K562 (cell line): ENCODE measurements around the gene STAG2. TPM values are rescaled to one million over a fixed set of nuclear protein-coding genes. Genes with fewer than 3 reads are reported as not detected.

Source experiments
- ATAC-seq: fragments of 200-7000 bp; cut with Tn5 transposase; 3 replicates; pipeline ENCODE4 v1.9.1; 2020; ENCODE audit warnings: moderate library complexity
- BruUV-seq: library from RNA; stranded (reverse); fragments of 400-500 nt; replicated peaks from 2 replicates; lab custom pipeline; 2021; lab: Mats Ljungman, UMichigan
- CTCF ChIA-PET: fragments of 300-600 bp; formaldehyde crosslinking; extraction: SDS; loops from one replicate; lab custom pipeline; 2021; ENCODE audit warnings: low intra/inter-chr PET ratio; lab: Yijun Ruan, JAX
- POLR2A ChIA-PET: fragments of 300-600, 350-650 bp; sonication (Branson Sonifier 250); formaldehyde crosslinking; extraction: SDS; loops from one replicate; lab custom pipeline; 2021; ENCODE audit warnings: antibody characterized with exemption, inconsistent platforms; lab: Yijun Ruan, JAX
- DNase-seq, 4 experiments: peaks; one replicate each; pipeline versions ENCODE4 v3.0.0 to v3.0.0-alpha.2; 2011 to 2018; ENCODE audit warnings: low spot score in 3 of 4, mixed read lengths in 3 of 4; ENCODE audit errors: extremely low read depth in 1 of 4
- FAIRE-seq: peaks from 2 replicates; lab custom pipeline; 2011; peaks lifted over from hg19 to GRCh38; lab: Jason Lieb, UNC
- H2AFZ ChIP-seq: 2 replicates; pipeline ENCODE4 v1.6.0; 2011; ENCODE audit warnings: low read depth, low read length, control low read depth, inconsistent platforms
- H3K27ac ChIP-seq: fragments of 200-600 bp; 3 replicates; pipeline ENCODE4 v1.8.0; 2011; ENCODE audit warnings: low read depth, mild to moderate bottlenecking, control low read depth, inconsistent platforms, low read length, moderate library complexity, mixed read lengths; ENCODE audit errors: extremely low read depth
- H3K27me3 ChIP-seq, 2 experiments: fragments of 300-600 bp in 1 of 2; 2 replicates in 1 of 2; 3 replicates in 1 of 2; pipeline versions ENCODE4 v1.6.0 to v1.8.0; 2011; ENCODE audit warnings: inconsistent platforms in 2 of 2, low read length in 2 of 2, mild to moderate bottlenecking in 1 of 2, mixed read lengths in 1 of 2, moderate library complexity in 1 of 2; ENCODE audit not compliant: control insufficient read depth in 2 of 2, insufficient read depth in 2 of 2
- H3K36me3 ChIP-seq: fragments of 300-600 bp; 3 replicates; pipeline ENCODE4 v1.8.0; 2011; ENCODE audit warnings: mild to moderate bottlenecking, low read length, inconsistent platforms; ENCODE audit not compliant: control insufficient read depth, insufficient read depth
- H3K4me1 ChIP-seq, 2 experiments: fragments of 200-600 bp in 1 of 2; replicated peaks in 1 of 2; 2 replicates in 1 of 2; 3 replicates in 1 of 2; pipeline versions ENCODE4 v1.5.1 to v1.8.0; 2011; ENCODE audit warnings: inconsistent platforms in 2 of 2, low read length in 2 of 2, mild to moderate bottlenecking in 1 of 2, mixed read lengths in 1 of 2, moderate library complexity in 1 of 2; ENCODE audit not compliant: control insufficient read depth in 2 of 2, insufficient read depth in 2 of 2
- H3K4me2 ChIP-seq: 2 replicates; pipeline ENCODE4 v1.6.1; 2011; ENCODE audit warnings: low read length, control low read depth, inconsistent platforms, mixed read lengths; ENCODE audit not compliant: insufficient read depth
- H3K4me3 ChIP-seq: fragments of 200-600 bp; sonication (generic), shearing (Covaris generic); 2 replicates; pipeline ENCODE4 v1.5.1; 2016; ENCODE audit warnings: control low read depth, inconsistent platforms
- H3K79me2 ChIP-seq: fragments of 200-600 bp; 3 replicates; pipeline ENCODE4 v1.8.0; 2011; ENCODE audit warnings: low read length, inconsistent platforms; ENCODE audit not compliant: control insufficient read depth, insufficient read depth
- H3K9ac ChIP-seq, 2 experiments: 2 replicates each; pipeline versions ENCODE4 v1.6.0 to v1.6.1; 2011; ENCODE audit warnings: low read depth in 2 of 2, low read length in 2 of 2, control low read depth in 1 of 2, inconsistent platforms in 1 of 2, mild to moderate bottlenecking in 1 of 2, mixed read lengths in 1 of 2; ENCODE audit not compliant: insufficient read depth in 1 of 2
- H3K9me1 ChIP-seq: one replicate; pipeline ENCODE4 v1.6.0; 2011; ENCODE audit warnings: inconsistent platforms, mild to moderate bottlenecking, low read length, moderate library complexity; ENCODE audit not compliant: control insufficient read depth, insufficient read depth
- H3K9me3 ChIP-seq: replicated peaks from 2 replicates; pipeline ENCODE4 v1.5.1; 2011; ENCODE audit warnings: low read depth, low read length, inconsistent platforms; ENCODE audit not compliant: control insufficient read depth, insufficient read depth
- H4K20me1 ChIP-seq: replicated peaks from 2 replicates; pipeline ENCODE4 v1.6.1; 2011; ENCODE audit warnings: low read length, inconsistent platforms, mixed read lengths; ENCODE audit not compliant: control insufficient read depth, insufficient read depth
- CEBPG ChIP-seq, 3 experiments: fragments of 200-800 bp in 1 of 3; sonication (Bioruptor generic) in 1 of 3; sonication (generic) in 1 of 3; formaldehyde crosslinking in 1 of 3; IDR thresholded peaks in 2 of 3; conservative IDR thresholded peaks in 1 of 3; 2 replicates each; pipeline versions ENCODE4 v1.6.1 to v1.8.0; 2016 to 2022; ENCODE audit warnings: missing compliant biosample characterization in 2 of 3, missing genetic modification characterization in 2 of 3, mild to moderate bottlenecking in 1 of 3, missing genetic modification reagents in 1 of 3
- ELF4 ChIP-seq: fragments of 450-650 bp; formaldehyde crosslinking; IDR thresholded peaks from 2 replicates; pipeline ENCODE4 v1.4.0; 2022; ENCODE audit warnings: missing genetic modification characterization
- ERF ChIP-seq: fragments of 450-650 bp; formaldehyde crosslinking; IDR thresholded peaks from 2 replicates; pipeline ENCODE4 v1.4.0; 2020; ENCODE audit warnings: mild to moderate bottlenecking, mixed read lengths
- FOXA3 ChIP-seq, 2 experiments: fragments of 450-650 bp in 1 of 2; sonication (generic) in 1 of 2; formaldehyde crosslinking; IDR thresholded peaks in 1 of 2; conservative IDR thresholded peaks in 1 of 2; 2 replicates each; pipeline versions ENCODE4 v1.4.0 to v1.8.0; 2020 to 2022; ENCODE audit warnings: mild to moderate bottlenecking in 2 of 2, missing genetic modification reagents in 1 of 2
- HOMEZ ChIP-seq: fragments of 250-450 bp; sonication (Bioruptor Pico); IDR thresholded peaks from 2 replicates; pipeline ENCODE4 v1.4.0; 2020; ENCODE audit warnings: mild to moderate bottlenecking, moderate library complexity
- MCM3 ChIP-seq: fragments of 450-650 bp; IDR thresholded peaks from 2 replicates; pipeline ENCODE4 v1.6.1; 2016
- MECOM ChIP-seq: fragments of 250-450 bp; sonication (Bioruptor Pico); IDR thresholded peaks from 2 replicates; pipeline ENCODE4 v1.8.0; 2022; ENCODE audit warnings: inconsistent platforms
- MLLT1 ChIP-seq, 2 experiments: fragments of 450-650 bp; IDR thresholded peaks; 2 replicates each; pipeline ENCODE4 v1.6.1; 2016
- MNT ChIP-seq, 2 experiments: fragments of 450-650 bp; conservative IDR thresholded peaks; 2 replicates each; pipeline ENCODE4 v1.6.1; 2017; ENCODE audit warnings: mild to moderate bottlenecking in 2 of 2, moderate library complexity in 2 of 2
- NR2C1 ChIP-seq, 2 experiments: fragments of 450-650 bp; IDR thresholded peaks; 2 replicates each; pipeline ENCODE4 v1.6.1; 2017; ENCODE audit warnings: mild to moderate bottlenecking in 2 of 2, antibody characterized with exemption in 1 of 2, inconsistent platforms in 1 of 2, missing compliant biosample characterization in 1 of 2, missing genetic modification characterization in 1 of 2
- NR2C2 ChIP-seq, 2 experiments: fragments of 200-800 bp in 1 of 2; sonication (Bioruptor generic) in 1 of 2; sonication (generic) in 1 of 2; formaldehyde crosslinking in 1 of 2; IDR thresholded peaks; 2 replicates each; pipeline versions ENCODE4 v1.6.1 to v1.8.0; 2016 to 2022; ENCODE audit warnings: mild to moderate bottlenecking in 1 of 2, missing compliant biosample characterization in 1 of 2, missing genetic modification characterization in 1 of 2, missing genetic modification reagents in 1 of 2
- PPARD ChIP-seq: fragments of 250-450 bp; sonication (Bioruptor Pico); IDR thresholded peaks from 2 replicates; pipeline ENCODE4 v1.8.0; 2022; ENCODE audit warnings: inconsistent platforms, mild to moderate bottlenecking, moderate library complexity
- RCOR1 ChIP-seq, 2 experiments: IDR thresholded peaks; 2 replicates each; pipeline ENCODE4 v1.6.1; 2012; ENCODE audit warnings: low read depth in 2 of 2, low read length in 2 of 2, borderline replicate concordance in 1 of 2, improper control_type of control experiment in 1 of 2
- U2AF2 ChIP-seq: fragments of 200-400 bp; formaldehyde crosslinking; optimal IDR thresholded peaks from 2 replicates; pipeline ENCODE3; 2017; ENCODE audit warnings: low read depth, mild to moderate bottlenecking, low read length
- ZNF146 ChIP-seq: IDR thresholded peaks from one replicate; pipeline ENCODE4 v1.6.1; 2018; ENCODE audit warnings: missing compliant biosample characterization; ENCODE audit not compliant: unreplicated experiment
- ZNF23 ChIP-seq: fragments of 250-450 bp; sonication (Bioruptor Pico); IDR thresholded peaks from 2 replicates; pipeline ENCODE4 v1.4.0; 2020; ENCODE audit warnings: mild to moderate bottlenecking
- WGBS: fragments of 100-300 bp; shearing (Covaris generic); methylation state at CpG from one replicate; pipeline ENCODE4 v1.1.6; 2016; ENCODE audit warnings: low coverage, mixed read lengths; ENCODE audit not compliant: insufficient coverage; ENCODE audit errors: missing lambda C conversion rate; 5-methylcytosine and 5-hydroxymethylcytosine counted together
- in situ Hi-C: fragments of 300-500 bp; cut with MboI; formaldehyde crosslinking; loops from 4 replicates; pipeline ENCODE4 v1.15.0; 2018; ENCODE audit warnings: inconsistent platforms, mixed read lengths
- intact Hi-C: fragments of 100-400 bp; cut with micrococcal nuclease; formaldehyde crosslinking; loops from 2 replicates; pipeline ENCODE4 v1.14.2; 2022
- polyA plus RNA-seq, 8 experiments: library from polyadenylated mRNA; depleted of rRNA in 4 of 8; stranded (reverse) in 5 of 8; unstranded in 3 of 8; fragments of >200 nt; fragmentation: Nextera tagmentation in 2 of 8; fragmentation: Illumina TruSeq in 1 of 8; extraction: Ambion mirVana in 2 of 8; extraction: Trizol in 1 of 8; gene quantifications; 2 replicates each; pipeline versions ENCODE4 v1.2.1 to v1.2.3, GENCODE V29; 2011 to 2014; ENCODE audit warnings: inconsistent platforms in 1 of 8, missing spikeins in 1 of 8
- total RNA-seq, 7 experiments: library from RNA; depleted of rRNA in 6 of 7; stranded (reverse); fragments of >200 nt in 6 of 7; fragmentation: Illumina TruSeq in 2 of 7; extraction: Trizol in 2 of 7; gene quantifications; 2 replicates each; pipeline versions ENCODE4 v1.2.1 to v1.2.3, GENCODE V29; 2011 to 2021; ENCODE audit warnings: low replicate concordance in 1 of 7

The STAG2 gene
- total and polyA plus RNA-seq, 9 of the 15 experiments (the other 6 are each of a cell fraction or from before 2014, with no cell fraction given): 40.3 to 133 (median 90.1) TPM

- TF ChIP-seq RCOR1 (IDR thresholded peaks at IDR 0.05; ENCODE audit: borderline replicate concordance in 1 of 2, low read depth in 2 of 2, low read length in 2 of 2): no peak
- TF ChIP-seq ZNF146 (CRISPR knock-in tag): no peak
Observed at GRCh38 chrX:123990602-123991001, 29.1 kb downstream of the STAG2 start (continued).

- H3K9me1 ChIP-seq: no peaks in the 10 kb centered on the region
- no peak overlapping the region for H2AFZ ChIP-seq
- ChIA-PET CTCF (no interaction called here), POLR2A (interaction anchor here (1.1 kb wide), 1 partner anchor 23 kb away, joined by 3 read pairs; no protein-coding TSS in a partner anchor)
- intact Hi-C loops (no loop called here), in situ Hi-C loops (no loop called here)
- ATAC-seq: no peak
- no peak overlapping the region for H3K9ac ChIP-seq
- no peak overlapping the region for H3K4me3 ChIP-seq
- H3K27ac ChIP-seq: no peak overlapping the region
- H3K4me1 ChIP-seq: peaks cover 0 to 20% of the 10 kb centered on the region in 2 experiments; a peak in 3 of 5 replicates
- FAIRE-seq: no peak
- DNase-seq: no peak
- BruUV-seq: no TSS peak
- 100% methylated on average over 1 of the region's 1 CpG for WGBS
- H3K36me3 ChIP-seq: peaks cover 5% of the 10 kb centered on the region; the same call in 2 of the 3 replicates
- H3K27me3 ChIP-seq: no peaks in the 10 kb centered on the region
- H4K20me1 ChIP-seq: 0 out of 2 replicates have a peak, but pooled peaks cover 4% of the 10 kb centered on the region
- H3K9me3 ChIP-seq: no peaks in the 10 kb centered on the region
- H3K4me2 ChIP-seq: no peak overlapping the region
- H3K79me2 ChIP-seq: peaks cover 98% of the 10 kb centered on the region
- TF ChIP-seq NR2C2 (CRISPR knock-in tag; IDR thresholded peaks at IDR 0.05): no peak
- TF ChIP-seq NR2C2 (tag; IDR thresholded peaks at IDR 0.05): no peak
- TF ChIP-seq ELF4 (CRISPR knock-in tag): no peak
- no peak for TF ChIP-seq U2AF2
- TF ChIP-seq FOXA3 (CRISPR knock-in tag; conservative IDR thresholded peaks at IDR 0.05 in 1 of 2, IDR thresholded peaks at IDR 0.05 in 1 of 2): no peak
- no peak for TF ChIP-seq MLLT1 (IDR thresholded peaks at IDR 0.05)
- no peak for TF ChIP-seq ZNF23 (CRISPR knock-in tag)
- no peak for TF ChIP-seq MNT (conservative IDR thresholded peaks at IDR 0.05)
- no peak for TF ChIP-seq ERF (CRISPR knock-in tag)
- no peak for TF ChIP-seq HOMEZ
- no peak for TF ChIP-seq NR2C1 (IDR thresholded peaks at IDR 0.05)
- TF ChIP-seq NR2C1 (tag; IDR thresholded peaks at IDR 0.05): no peak
- TF ChIP-seq MECOM (CRISPR knock-in tag): no peak
- TF ChIP-seq CEBPG (CRISPR knock-in tag; IDR thresholded peaks at IDR 0.05): no peak
- TF ChIP-seq CEBPG (tag; conservative IDR thresholded peaks at IDR 0.05 in 1 of 2, IDR thresholded peaks at IDR 0.05 in 1 of 2): no peak
- TF ChIP-seq MCM3: no peak
- no peak for TF ChIP-seq PPARD (CRISPR knock-in tag)
Observed at GRCh38 chrX:123993326-123993725, 31.8 kb downstream of the STAG2 start.
